ENCODE measurements around the gene RPL7A.

GRCh38 chr9:133396952-133397351 is 48.9 kb downstream of the RPL7A start:
- TF ChIP-seq, protein P1, sequence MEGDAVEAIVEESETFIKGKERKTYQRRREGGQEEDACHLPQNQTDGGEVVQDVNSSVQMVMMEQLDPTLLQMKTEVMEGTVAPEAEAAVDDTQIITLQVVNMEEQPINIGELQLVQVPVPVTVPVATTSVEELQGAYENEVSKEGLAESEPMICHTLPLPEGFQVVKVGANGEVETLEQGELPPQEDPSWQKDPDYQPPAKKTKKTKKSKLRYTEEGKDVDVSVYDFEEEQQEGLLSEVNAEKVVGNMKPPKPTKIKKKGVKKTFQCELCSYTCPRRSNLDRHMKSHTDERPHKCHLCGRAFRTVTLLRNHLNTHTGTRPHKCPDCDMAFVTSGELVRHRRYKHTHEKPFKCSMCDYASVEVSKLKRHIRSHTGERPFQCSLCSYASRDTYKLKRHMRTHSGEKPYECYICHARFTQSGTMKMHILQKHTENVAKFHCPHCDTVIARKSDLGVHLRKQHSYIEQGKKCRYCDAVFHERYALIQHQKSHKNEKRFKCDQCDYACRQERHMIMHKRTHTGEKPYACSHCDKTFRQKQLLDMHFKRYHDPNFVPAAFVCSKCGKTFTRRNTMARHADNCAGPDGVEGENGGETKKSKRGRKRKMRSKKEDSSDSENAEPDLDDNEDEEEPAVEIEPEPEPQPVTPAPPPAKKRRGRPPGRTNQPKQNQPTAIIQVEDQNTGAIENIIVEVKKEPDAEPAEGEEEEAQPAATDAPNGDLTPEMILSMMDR (conservative IDR thresholded peaks at IDR 0.05; ENCODE audit: low read depth, low read length) = peak; percentile 57
- TF ChIP-seq EZH2 (IDR thresholded peaks at IDR 0.05; ENCODE audit: borderline replicate concordance, low read depth, low read length, poor library complexity, severe bottlenecking) = no peak
